HG03196 (cell line): Measurements from ENCODE around the gene GALNT17.
"Not testable (repeated sequence)": the region's sequence is repeated elsewhere in the genome, so short reads cannot be mapped to it uniquely, and the experiment has no call there.

Experiments used
- ATAC-seq: cut with Tn5 transposase; IDR thresholded peaks from one replicate; pipeline ENCODE4 v1.9.1; 2021; ENCODE audit not compliant: unreplicated experiment

The GALNT17 gene

DNA sequence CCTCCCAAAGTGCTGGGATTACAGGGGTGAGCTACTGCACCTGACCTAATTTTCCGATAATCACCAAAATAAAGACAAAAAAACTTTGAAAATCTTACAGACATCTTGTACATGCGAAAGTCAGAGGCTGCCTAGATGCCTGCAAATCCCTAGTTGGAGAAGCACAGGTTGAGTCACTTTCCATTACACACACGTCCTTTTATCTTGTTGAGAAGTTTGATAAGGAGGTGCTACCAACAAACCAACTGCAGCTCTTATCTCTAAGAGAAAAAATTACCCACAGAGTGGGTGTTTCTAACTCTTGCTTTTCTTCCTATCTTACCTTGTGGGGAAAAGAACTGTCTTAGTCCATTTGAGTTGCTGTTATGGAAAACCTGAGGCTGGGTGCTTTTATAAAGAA, 589.8 kb downstream of the GALNT17 start:
- no peak for ATAC-seq

DNA sequence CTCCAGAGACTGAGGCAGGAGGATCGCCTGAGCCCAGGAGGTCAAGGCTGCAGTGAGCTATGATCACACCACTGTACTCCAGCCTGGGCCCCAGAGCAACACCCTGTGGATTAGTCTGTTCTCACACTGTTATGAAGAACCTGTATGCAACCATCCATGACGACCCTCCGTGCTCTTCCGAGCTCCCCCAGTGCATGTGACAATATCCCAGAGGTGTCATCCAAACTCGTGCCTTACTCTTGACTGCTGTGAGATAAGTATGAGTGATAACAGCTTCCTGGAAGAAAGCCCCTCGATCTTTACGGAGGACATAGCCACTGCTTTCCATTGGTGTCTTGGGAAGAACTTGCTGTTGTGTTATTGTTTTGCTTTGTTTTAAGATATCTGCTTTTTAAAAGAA, 591.9 kb downstream of the GALNT17 start:
- no peak for ATAC-seq

DNA sequence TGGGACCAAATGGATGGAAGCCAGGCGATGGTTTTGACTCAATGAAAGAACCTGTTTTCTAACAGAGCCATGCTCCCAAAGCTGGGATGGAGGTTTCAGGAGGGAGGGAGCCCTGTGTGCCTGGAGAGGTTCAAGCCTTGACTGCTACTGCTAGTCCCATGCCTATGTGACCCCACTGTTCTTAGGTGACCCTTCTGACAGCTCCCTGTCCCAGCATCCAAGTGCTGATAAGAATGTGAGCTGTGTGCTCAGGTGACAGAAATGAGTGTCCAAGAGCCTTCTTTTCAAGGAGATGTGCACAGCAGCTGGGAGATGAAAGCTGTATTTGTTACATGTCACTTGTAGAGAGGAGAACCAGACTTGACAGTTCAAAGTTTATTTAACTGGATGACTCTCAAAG, 595.4 kb downstream of the GALNT17 start:
- no peak for ATAC-seq

DNA sequence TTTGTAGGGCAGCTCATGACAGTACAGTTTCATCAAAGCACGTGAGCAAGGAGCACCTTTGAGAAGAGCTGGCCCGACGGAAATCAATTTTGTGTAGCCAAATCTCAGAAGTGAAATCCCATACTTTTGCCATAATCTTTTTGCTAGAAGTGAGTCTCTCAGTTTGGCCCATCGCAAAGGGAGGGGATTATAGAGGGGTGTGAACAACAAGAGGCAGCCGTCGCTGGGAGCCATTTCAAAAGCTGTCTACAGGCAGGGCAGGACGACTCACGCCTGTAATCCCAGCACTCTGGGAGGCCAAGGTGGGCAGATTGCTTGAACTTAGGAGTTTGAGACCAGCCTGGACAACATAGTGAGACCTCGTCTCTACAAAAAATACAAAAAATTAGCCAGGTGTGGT, 599.8 kb downstream of the GALNT17 start:
- ATAC-seq: no peak

DNA sequence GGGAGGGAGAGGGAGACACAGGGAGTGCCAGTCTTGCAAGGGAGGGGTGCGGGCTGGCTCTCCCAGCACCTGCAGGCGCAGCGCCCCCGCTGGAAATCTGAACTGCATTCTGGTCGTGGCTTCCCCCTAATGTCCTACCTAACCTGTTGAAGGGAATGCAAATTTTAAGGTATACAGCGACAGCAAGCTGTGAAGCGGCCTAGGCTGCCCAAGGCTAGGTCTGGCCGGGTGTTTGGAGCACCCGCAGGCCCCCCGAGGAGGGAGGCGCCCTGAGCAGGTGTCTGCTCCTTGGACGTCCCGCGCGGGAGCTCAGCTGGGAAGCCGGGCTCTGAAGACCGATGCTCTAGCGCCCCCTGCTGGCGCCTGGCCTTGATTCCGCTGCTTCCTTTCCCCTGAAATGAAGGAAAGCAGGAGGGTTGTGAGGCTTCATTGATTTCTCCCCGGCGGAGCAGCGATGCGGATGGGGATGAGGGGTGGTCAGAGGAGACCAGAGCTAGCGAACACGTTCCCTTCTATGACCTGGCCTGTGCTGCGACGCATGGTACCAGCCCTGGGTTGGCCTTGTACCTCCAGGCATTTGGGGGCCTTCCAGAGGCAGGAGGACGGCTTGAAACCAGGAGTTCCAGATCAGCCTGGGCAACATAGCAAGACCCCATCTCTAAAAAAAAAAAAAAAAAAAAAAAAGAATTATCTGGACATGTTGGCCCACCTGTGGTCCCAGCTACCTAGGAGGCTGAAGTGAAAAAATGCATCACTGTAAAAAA, 601.3 kb downstream of the GALNT17 start:
- ATAC-seq: no peak

DNA sequence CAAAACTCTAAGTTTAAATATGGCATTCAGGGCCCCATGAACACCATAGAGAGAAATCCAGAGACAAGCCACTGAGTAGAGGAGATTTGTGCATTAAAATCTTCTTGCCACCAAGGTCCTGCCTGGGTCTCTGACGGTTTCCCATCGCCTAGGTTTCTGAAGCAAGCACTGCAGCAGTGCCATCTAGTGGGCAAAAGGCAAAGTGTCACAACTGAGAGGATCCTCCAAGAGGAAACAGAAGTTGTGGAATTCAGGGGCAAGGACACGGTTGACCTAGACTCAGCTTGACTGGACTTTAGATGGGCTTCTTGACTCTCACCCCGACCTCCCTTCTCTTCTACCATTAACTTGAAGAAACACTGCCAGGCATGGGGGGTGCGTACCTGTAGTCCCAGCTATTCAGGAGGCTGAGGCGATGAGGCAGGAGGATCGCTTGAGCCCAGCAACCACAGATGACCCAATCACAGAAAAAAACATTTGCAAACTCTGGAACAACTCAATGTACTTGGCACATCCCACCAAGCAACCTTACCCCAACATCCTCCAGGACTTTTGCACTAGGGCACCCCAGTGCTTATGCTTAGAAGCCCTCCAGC, 604.1 kb downstream of the GALNT17 start:
- no peak for ATAC-seq

DNA sequence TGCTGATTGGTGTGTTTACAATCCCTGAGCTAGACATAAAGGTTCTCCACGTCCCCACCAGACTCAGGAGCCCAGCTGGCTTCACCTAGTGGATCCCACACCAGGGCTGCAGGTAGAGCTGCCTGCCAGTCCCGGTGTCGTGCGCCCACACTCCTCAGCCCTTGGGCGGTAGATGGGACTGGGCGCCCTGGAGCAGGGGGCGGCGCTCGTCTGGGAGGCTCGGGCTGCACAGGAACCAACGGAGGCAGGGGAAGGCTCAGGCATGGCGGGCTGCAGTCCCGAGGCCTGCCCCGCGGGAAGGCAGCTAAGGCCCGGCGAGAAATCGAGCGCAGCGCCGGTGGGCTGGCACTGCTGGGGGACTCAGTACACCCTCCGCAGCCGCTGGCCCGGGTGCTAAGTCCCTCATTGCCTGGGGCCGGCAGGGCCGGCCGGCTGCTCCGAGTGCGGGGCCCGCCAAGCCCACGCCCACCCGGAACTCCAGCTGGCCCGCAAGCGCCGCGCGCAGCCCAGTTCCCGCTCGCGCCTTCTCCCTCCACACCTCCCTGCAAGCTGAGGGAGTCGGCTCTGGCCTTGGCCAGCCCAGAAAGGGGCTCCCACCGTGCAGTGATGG, 606.1 kb downstream of the GALNT17 start:
- not testable (repeated sequence) for ATAC-seq

DNA sequence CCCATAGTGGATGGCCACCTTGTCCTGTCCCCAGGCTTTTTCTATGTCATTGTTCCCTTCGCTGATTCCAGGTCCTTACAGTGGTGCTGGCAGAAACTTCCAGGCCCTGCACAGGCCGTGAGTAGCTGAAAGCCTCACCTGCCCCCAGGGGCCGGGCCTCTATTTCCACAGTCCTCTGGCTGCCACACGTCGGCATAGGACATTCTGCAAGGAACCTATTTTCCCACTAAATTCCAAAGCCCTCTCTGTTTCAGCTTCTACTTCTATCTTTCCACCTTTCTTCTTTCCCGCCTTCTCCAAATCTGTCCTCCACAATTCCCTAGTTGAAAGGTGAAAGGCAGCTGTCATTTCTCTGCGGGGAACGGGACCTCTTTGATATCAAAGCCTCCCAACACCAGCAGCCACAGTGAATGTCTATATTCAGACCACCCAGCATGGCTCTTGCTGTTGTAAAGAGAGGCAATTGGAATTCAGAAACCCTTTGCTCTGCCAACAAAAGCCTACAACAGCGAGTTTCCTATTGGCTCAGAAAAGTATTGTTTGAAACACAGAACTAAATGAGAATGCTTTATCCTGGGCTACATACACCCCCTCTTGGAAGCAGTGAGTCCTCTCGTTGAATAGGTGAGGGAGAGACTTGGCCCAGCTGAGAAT, 607.7 kb downstream of the GALNT17 start:
- no peak for ATAC-seq

DNA sequence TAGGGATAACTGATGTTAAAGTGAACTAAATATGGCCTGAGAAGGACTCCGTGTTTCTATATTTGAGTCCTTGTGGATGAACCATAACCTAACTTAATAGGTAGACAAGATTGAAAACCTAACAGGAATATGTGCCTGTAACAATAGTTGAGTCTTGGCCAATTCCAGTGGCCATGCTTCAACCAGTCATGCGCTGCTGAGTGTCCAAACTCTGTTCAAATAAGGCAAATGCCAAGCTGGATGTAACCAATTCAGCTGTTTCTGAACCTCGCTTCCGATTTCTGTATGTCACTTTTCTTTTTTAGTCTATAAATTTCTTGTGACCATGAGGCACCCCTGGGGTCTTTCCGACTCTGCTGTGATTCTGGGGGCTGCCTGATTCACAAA, 608.2 kb downstream of the GALNT17 start:
- no peak for ATAC-seq

DNA sequence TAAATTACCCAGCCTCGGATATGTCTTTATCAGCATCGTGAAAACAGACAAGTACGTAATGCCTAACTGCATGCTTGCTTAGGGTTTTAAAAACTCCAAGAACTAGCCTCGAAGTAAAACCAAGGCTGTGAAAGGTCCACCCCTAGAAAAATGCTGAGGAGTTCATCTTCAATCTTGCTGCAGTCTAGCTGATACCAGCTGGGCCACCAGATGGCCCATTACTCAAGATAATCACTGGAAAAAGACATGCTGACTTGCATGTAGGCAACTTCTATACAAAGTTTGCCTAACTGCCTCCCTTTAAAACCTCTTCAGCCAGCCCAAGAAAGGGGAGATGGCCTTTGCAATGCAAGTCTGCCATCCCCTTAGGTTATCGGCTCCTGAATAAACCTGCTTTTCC, 614.1 kb downstream of the GALNT17 start:
- no peak for ATAC-seq

DNA sequence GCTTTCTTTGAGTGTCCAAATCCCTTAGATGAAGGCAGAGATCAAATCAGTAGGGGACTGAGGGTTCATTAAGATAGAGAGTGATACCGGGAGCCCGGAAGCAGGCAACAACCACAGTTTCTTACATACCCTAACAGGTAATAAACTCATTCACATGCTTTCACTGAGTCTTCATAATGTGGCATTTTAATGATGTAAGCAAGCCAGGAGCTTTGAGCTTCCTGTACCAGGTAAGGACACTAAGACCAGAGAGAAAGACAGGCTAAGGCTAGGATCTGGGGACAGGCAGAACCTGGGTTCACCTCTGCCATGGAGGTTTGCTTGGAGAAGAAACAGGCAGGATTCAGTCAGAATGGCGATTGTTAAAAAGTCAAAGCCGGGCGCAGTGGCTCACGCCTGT, 618.3 kb downstream of the GALNT17 start:
- ATAC-seq: no peak

DNA sequence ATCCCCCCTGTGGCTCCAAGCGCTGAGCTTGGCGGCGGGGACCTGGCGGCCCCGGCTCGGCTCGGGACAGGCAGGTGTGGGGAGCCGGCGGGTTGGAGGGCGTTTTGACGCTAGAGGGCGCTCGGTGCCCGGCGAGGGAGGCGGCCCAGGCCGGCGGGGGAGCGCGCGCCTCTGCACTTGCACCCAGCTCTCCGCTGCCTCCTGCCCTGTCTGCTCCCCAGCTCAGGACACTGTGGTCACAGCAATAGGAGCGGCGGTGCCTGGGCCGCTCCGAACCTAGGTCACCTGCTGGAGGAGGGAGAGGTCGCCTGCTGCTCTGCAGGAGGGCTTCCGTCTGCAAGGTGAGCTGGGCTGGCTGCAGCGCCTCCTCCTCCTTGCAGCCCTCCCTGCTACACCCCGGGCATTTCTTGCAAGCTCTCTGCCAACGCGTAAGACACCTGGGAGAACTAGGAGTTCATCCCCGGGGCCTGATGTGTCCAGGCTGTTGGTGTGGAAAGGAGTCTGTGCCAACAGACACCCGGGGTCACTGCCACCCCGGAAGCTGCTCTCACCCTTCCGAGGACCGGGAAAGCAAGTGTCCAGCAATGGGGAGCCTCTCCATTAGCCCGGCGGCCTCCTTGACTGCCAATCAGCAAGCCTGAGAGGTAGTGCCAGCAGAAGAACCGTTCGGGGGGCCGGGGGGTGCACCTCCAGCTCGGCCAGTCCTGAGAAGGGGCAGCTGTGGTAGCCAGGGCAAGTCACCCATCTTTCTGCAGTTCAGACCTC, 620.4 kb downstream of the GALNT17 start:
- no peak for ATAC-seq

DNA sequence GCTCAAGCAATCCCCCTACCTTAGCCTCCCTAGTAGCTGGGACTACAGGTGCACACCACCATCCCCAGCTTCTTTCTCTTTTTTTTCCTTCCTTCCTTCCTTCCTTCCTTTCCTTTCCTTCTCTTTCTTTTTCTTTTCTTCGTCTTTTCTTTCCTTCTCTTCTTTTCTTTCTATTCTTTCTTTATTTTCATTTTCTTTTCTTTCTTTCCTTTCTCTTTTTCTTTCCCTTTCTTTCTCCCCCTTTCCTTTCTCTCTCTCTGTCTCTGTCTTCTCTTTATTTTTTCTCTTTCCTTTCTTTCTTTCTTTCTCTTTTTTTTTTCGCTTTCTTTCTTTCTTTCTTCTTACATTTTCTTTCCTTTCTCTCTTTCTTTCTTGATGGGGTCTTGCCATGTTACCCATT, 621.3 kb downstream of the GALNT17 start:
- ATAC-seq: no peak

DNA sequence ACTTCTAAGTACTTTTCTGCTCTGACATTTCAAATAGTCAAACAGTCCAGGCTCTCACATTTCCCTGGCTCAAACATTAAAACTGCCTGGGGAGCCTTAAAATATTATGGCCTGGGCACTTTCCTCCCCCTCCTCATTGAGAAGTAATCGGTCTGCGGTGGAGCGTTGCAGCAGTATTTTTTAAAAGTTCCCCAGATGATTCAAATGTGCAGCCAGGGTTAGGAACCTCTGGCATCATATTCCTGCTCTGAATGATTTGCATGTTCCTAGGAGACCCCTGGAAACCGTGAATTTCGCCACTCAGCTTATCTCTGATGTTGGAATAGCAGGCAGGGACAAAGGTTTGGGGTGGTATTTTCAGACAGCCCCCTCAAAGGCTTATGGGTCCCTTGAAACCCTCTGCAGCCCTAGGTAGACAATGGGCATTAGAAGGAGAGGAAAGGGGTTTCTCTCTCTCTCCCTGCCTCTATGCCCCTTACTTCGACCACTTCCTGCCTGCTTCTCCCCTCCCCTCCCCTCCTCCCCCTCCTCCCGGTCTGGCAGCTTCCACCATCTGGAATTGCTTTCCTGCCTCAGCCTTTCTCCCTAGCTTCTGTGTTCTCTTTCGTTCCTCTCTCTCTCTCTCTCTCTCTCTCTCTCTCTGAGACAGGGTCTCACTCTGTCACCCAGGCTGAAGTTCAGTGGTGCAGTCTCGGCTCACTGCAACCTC, 622.2 kb downstream of the GALNT17 start:
- no peak for ATAC-seq

DNA sequence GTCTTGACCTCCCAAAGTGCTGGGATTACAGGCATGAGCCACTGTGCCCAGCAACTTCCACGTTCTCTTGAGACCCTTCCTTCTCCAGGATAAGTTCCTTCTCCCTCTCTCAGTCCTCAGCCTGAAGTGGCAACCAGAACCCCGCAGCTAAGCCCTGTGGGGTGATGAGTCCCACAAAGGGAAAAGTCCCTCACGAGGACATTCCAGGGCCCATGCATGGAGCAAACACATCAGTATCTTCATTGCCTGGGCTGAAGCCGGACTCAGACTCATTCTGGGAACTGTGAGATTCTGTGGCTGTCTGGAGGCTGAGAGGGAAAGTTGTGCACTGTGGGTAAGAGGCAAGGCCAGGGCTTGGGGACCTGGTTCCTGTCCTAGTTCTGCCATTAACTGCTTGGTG, 622.9 kb downstream of the GALNT17 start:
- no peak for ATAC-seq

DNA sequence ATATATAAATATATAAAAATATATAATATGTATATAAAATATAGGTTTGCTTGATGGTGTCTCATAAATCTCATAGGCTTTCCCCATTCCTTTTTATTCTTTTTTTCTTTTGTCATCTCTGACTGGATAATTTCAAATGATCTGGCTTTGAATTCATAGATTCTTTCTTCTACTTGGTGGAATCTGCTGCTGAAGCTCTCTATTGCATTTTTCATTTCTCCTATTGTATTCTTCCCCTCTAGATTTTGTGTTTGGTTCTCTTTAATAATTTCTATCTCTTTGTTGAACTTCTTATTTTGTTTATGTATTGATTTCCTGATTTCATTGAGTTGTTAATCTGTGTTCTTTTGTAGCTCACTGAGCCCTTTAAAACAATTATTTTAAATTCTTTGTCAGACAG, 629.4 kb downstream of the GALNT17 start:
- no peak for ATAC-seq
